ENCODE results near the gene KCNQ1. TPM values are rescaled to one million over a fixed set of nuclear protein-coding genes. Genes with fewer than 3 reads are reported as not detected.

Gene KCNQ1
- total RNA-seq, 3 donors from 2014 or later, result 15.5 to 44.7 (median 37.4) TPM

GRCh38 chr11:2679011-2679676 is 234.3 kb downstream of the KCNQ1 start:
- Histone ChIP-seq H3K4me3 (no peak overlapping the region), H3K4me1 (ENCODE audit: low read depth) (no peaks in the 10 kb centered on the region), H3K9me3 (no peaks in the 10 kb centered on the region), H3K36me3 (ENCODE audit: low read depth) (no peaks in the 10 kb centered on the region)
- ATAC-seq (no peak), DNase-seq (no peak)
- no peak for TF ChIP-seq CTCF (IDR thresholded peaks at IDR 0.05)
- intact Hi-C loops (cut with DNase I, micrococcal nuclease), result no loop called here

- ATAC-seq (no peak), DNase-seq (no peak)
- no peaks in the 10 kb centered on the region for H3K9me3 ChIP-seq
- intact Hi-C loops (cut with DNase I, micrococcal nuclease), result no loop called here
- H3K4me3 ChIP-seq, result no peak overlapping the region
- TF ChIP-seq CTCF (IDR thresholded peaks at IDR 0.05), result no peak
- no peaks in the 10 kb centered on the region for H3K36me3 ChIP-seq (ENCODE audit: low read depth)
- H3K4me1 ChIP-seq (ENCODE audit: low read depth), result no peaks in the 10 kb centered on the region
Observed at GRCh38 chr11:2681408-2682145, 236.8 kb downstream of the KCNQ1 start.

GRCh38 chr11:2683806-2684205 is 239.0 kb downstream of the KCNQ1 start:
- Histone ChIP-seq H3K4me3 (no peak overlapping the region), H3K36me3 (ENCODE audit: low read depth) (no peaks in the 10 kb centered on the region), H3K4me1 (ENCODE audit: low read depth) (no peaks in the 10 kb centered on the region), H3K9me3 (no peaks in the 10 kb centered on the region)
- no peak for TF ChIP-seq CTCF (IDR thresholded peaks at IDR 0.05)
- DNase-seq, result no peak
- no peak for ATAC-seq
- intact Hi-C loops (cut with DNase I, micrococcal nuclease), result no loop called here

- no peak for TF ChIP-seq CTCF (IDR thresholded peaks at IDR 0.05)
- intact Hi-C loops (cut with DNase I, micrococcal nuclease), result no loop called here
- no peak overlapping the region for H3K4me3 ChIP-seq
- H3K36me3 ChIP-seq (ENCODE audit: low read depth), result no peaks in the 10 kb centered on the region
- no peak for DNase-seq
- no peaks in the 10 kb centered on the region for H3K4me1 ChIP-seq (ENCODE audit: low read depth)
- H3K9me3 ChIP-seq, result no peaks in the 10 kb centered on the region
- no peak for ATAC-seq
Observed at GRCh38 chr11:2684581-2684980, 239.8 kb downstream of the KCNQ1 start.

- Histone ChIP-seq H3K4me3 (no peak overlapping the region), H3K9me3 (no peaks in the 10 kb centered on the region), H3K36me3 (ENCODE audit: low read depth) (no peaks in the 10 kb centered on the region), H3K4me1 (ENCODE audit: low read depth) (no peaks in the 10 kb centered on the region)
- intact Hi-C loops (cut with DNase I, micrococcal nuclease), result no loop called here
- DNase-seq, result no peak
- no peak for TF ChIP-seq CTCF (IDR thresholded peaks at IDR 0.05)
- ATAC-seq, result no peak
Observed at GRCh38 chr11:2685051-2685450, 240.2 kb downstream of the KCNQ1 start.
